Measurements from ENCODE around the gene BMPR1A. TPM values are rescaled to one million over a fixed set of nuclear protein-coding genes. Genes with fewer than 3 reads are reported as not detected.

BMPR1A gene
- total and polyA plus RNA-seq, 4 donors: 3.8 to 66.2 (median 19.7) TPM

DNA sequence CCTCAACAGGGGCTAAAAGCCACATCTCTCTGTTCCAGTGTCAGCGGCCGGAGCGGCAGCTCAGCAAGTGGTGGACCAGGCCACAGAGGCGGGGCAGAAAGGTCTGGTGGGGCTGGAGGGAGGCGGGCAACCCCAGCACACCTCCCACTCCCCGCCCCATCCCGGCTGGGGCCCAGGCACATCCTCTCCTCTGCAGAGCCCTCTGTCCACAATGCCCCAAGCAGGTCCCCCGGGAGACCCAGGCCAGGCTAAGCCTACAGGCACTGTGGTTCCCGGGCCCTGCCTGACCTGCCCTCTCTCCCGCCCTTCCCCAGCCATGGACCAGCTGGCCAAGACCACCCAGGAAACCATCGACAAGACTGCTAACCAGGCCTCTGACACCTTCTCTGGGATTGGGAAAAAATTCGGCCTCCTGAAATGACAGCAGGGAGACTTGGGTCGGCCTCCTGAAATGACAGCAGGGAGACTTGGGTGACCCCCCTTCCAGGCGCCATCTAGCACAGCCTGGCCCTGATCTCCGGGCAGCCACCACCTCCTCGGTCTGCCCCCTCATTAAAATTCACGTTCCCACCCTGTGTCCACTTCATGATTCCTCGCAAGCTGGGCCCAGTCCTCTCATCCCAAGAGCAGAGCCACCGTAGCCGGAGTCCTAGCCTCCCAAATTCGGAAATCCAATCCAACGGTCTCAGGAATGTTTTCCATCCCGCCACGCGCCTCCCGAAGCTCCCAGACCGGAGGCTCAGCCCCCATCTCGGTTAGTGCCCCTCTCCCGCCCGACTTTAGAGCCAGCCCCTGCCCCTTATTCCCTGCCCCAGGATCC lies 214.0 kb downstream of the BMPR1A start:
- H3K9ac ChIP-seq (ENCODE audit: insufficient read depth in 1 of 2, low read length in 2 of 2): peak overlapping the region; percentile 86 to 90
- peaks cover 0 to 13% (median 6%) of the 10 kb centered on the region in 3 donors for H3K27me3 ChIP-seq (ENCODE audit: control insufficient read depth in 3 of 3, insufficient read depth in 3 of 3, low read length in 2 of 3)
- H3K27ac ChIP-seq (ENCODE audit: low read depth in 1 of 2, low read length in 1 of 2): peak overlapping the region; percentile 83 to 98
- peaks cover 0 to 51% (median 35%) of the 10 kb centered on the region in 5 donors for H3K4me1 ChIP-seq (ENCODE audit: control insufficient read depth in 5 of 5, insufficient read depth in 5 of 5, low read length in 5 of 5)
- TF ChIP-seq CTCF (IDR thresholded peaks at IDR 0.05; ENCODE audit: control extremely low read depth, extremely low read depth): no peak
- peak in 1 of 3 donors; percentile 77 for DNase-seq
- WGBS, 2 donors: 16 to 34% methylated on average over 29 to 30 of the region's 30 CpGs
- ATAC-seq (ENCODE audit: insufficient read depth, low FRiP score): peak; percentile 31
- no peaks in the 10 kb centered on the region for H3K9me3 ChIP-seq (ENCODE audit: control insufficient read depth in 4 of 4, insufficient read depth in 3 of 4, low read length in 3 of 4)
- H3K4me3 ChIP-seq: peak overlapping the region; percentile 53
- H3K36me3 ChIP-seq (ENCODE audit: control insufficient read depth in 4 of 4, insufficient read depth in 4 of 4, low read length in 4 of 4): no peaks in the 10 kb centered on the region

GRCh38 chr10:86970982-86971231 lies 214.5 kb downstream of the BMPR1A start:
- Histone ChIP-seq H3K4me1 (ENCODE audit: control insufficient read depth in 5 of 5, insufficient read depth in 5 of 5, low read length in 5 of 5) (peaks cover 0 to 49% (median 35%) of the 10 kb centered on the region in 5 donors), H3K9me3 (ENCODE audit: control insufficient read depth in 4 of 4, insufficient read depth in 3 of 4, low read length in 3 of 4) (no peaks in the 10 kb centered on the region), H3K27me3 (ENCODE audit: control insufficient read depth in 3 of 3, insufficient read depth in 3 of 3, low read length in 2 of 3) (peaks cover 0 to 13% (median 6%) of the 10 kb centered on the region in 3 donors), H3K36me3 (ENCODE audit: control insufficient read depth in 4 of 4, insufficient read depth in 4 of 4, low read length in 4 of 4) (no peaks in the 10 kb centered on the region), H3K9ac (ENCODE audit: insufficient read depth in 1 of 2, low read length in 2 of 2) (peak overlapping the region; percentile 86 to 90), H3K27ac (ENCODE audit: low read depth in 1 of 2, low read length in 1 of 2) (peak overlapping the region; percentile 83 to 98), H3K4me3 (peak overlapping the region; percentile 53)
- 0 to 1% methylated on average over 20 of the region's 20 CpGs for WGBS, 2 donors
- TF ChIP-seq CTCF (IDR thresholded peaks at IDR 0.05; ENCODE audit: control extremely low read depth, extremely low read depth): no peak
- ATAC-seq (ENCODE audit: insufficient read depth, low FRiP score) (peak; percentile 10), DNase-seq (no peak)

DNA sequence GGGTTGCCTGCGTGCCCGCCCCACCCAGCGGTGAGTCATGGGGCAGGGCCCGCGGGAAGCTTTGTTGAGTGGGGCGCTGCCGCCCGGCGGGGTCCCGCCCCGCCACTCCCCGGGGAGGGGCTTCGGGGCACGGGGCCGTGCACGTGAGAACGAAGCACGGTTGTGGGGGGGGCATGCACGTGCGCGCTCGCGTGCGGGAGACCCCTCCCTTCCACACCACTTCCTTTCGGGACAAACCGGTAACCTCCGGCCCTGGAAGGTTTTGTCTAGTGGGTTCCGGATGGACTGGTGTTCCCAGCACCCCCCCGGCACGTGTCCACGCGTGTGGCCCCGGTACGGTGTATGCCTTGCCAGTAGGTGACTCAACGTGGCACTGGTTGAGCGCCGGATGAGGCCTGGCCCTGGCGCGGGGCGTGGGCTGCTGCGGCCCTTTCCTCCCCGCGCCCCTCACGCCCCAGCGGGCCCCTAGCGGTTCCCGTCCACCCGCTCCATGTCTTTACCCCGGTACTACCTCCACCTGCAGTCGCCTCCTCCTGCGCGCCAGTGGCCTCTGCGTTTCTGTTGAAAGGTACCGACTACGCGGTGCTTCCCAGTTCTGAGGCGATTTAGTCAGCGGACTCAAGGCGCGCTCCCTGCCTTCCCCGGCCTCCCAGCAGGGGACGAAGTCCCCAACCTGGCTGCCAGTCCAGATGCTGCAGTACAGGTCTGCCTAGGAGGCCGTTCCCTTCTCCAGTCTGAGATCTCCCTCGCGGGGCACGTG lies 215.0 kb downstream of the BMPR1A start:
- no peak for TF ChIP-seq CTCF (IDR thresholded peaks at IDR 0.05; ENCODE audit: control extremely low read depth, extremely low read depth)
- Histone ChIP-seq H3K27me3 (ENCODE audit: control insufficient read depth in 3 of 3, insufficient read depth in 3 of 3, low read length in 2 of 3) (peaks cover 0 to 13% (median 6%) of the 10 kb centered on the region in 3 donors), H3K9ac (ENCODE audit: insufficient read depth in 1 of 2, low read length in 2 of 2) (peak overlapping the region; percentile 26 to 90), H3K4me1 (ENCODE audit: control insufficient read depth in 5 of 5, insufficient read depth in 5 of 5, low read length in 5 of 5) (peaks cover 0 to 44% (median 33%) of the 10 kb centered on the region in 5 donors), H3K36me3 (ENCODE audit: control insufficient read depth in 4 of 4, insufficient read depth in 4 of 4, low read length in 4 of 4) (no peaks in the 10 kb centered on the region), H3K9me3 (ENCODE audit: control insufficient read depth in 4 of 4, insufficient read depth in 3 of 4, low read length in 3 of 4) (no peaks in the 10 kb centered on the region), H3K27ac (ENCODE audit: low read depth in 1 of 2, low read length in 1 of 2) (peak overlapping the region; percentile 83 to 98), H3K4me3 (peak overlapping the region; percentile 53)
- WGBS, 2 donors: 6 to 11% methylated on average over 55 to 66 of the region's 66 CpGs
- ATAC-seq (ENCODE audit: insufficient read depth, low FRiP score): peak; percentile 89
- peak; percentile 84 to 92 (median 88) for DNase-seq
